Mucosa of descending colon (tissue), 3 donors: Measurements from ENCODE around the gene SASH1. TPM values are rescaled to one million over a fixed set of nuclear protein-coding genes. Genes with fewer than 3 reads are reported as not detected.

Source experiments
- ATAC-seq: fragments of 200-7000 bp; cut with Tn5 transposase; one replicate; pipeline ENCODE4 v1.9.1; 2020; ENCODE audit warnings: mild to moderate bottlenecking, moderate library complexity
- DNase-seq, 3 donors: peaks; one replicate each; pipeline ENCODE4 v3.0.0-alpha.2; 2020
- H3K36me3 ChIP-seq: fragments of 200-600 bp; one replicate; pipeline ENCODE4 v1.8.0; 2021; ENCODE audit warnings: low read depth, mild to moderate bottlenecking
- H3K4me1 ChIP-seq: fragments of 200-600 bp; one replicate; pipeline ENCODE4 v1.8.0; 2021; ENCODE audit warnings: low read depth, mild to moderate bottlenecking
- H3K4me3 ChIP-seq: fragments of 200-600 bp; one replicate; pipeline ENCODE4 v1.8.0; 2021; ENCODE audit warnings: mild to moderate bottlenecking
- H3K9me3 ChIP-seq: fragments of 200-600 bp; one replicate; pipeline ENCODE4 v1.8.0; 2021; ENCODE audit warnings: mild to moderate bottlenecking
- CTCF ChIP-seq: fragments of 200-600 bp; IDR thresholded peaks from one replicate; pipeline ENCODE4 v1.8.0; 2022; ENCODE audit warnings: antibody characterized with exemption, mild to moderate bottlenecking
- intact Hi-C, 2 donors: fragments of 100-400 bp; cut with DNase I in 1 of 2; cut with micrococcal nuclease in 1 of 2; formaldehyde crosslinking; loops; one replicate each; pipeline versions ENCODE4 v1.11.0 to v1.11.1; 2022; cut with DNase I, micrococcal nuclease
- total RNA-seq, 3 donors: library from RNA; stranded (reverse); fragmentation: NEBNext Ultra II Directional in 2 of 3; extraction: Animal tissue kit (Norgen Biotek cat#: 25700) in 2 of 3; gene quantifications; one replicate each; pipeline versions ENCODE4 v1.2.1 to v1.2.4, GENCODE V29; 2021 to 2023
- donor health status: DM: no; HTN: no; CAD: no; lungs with moderate emphysema.
- donor health status: DM: no; HTN: no; CAD: no.
- donor health status: DM: no; HTN: yes; CAD: no.

Gene SASH1
- total RNA-seq, 3 donors from 2014 or later: 20.5 to 47.3 (median 22.9) TPM

DNA sequence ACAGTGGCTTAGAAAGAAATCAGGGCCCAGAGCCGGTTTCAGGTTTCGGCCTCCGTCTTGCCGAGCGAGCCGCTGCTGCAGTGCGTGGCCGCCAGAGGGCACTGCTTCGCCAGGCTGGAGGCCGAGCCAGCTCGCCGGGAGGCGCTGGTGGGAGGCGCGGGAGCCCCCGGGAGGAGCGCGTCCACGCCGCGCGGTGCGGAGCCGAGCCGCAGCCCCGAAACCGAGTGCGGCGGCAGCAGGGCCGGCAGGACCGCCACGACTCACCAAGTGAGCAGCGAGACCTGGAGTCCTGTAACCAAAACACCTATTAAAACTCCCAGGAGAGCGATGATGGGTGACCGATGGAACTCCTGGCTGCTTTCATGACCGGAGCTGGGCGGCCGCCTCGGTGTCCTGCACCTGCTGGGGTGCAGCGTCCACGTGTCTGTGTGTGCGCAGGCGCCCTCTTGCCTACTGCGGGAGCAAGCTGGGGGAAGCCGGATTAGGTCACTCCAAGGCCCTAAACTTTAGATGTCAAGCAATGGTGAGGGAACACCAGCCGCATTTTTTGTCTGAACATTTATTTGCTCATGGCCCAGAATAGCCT lies 217.3 kb downstream of the SASH1 start:
- no peaks in the 10 kb centered on the region for H3K9me3 ChIP-seq
- TF ChIP-seq CTCF: peak; percentile 98
- intact Hi-C loops: no loop called here
- H3K4me3 ChIP-seq: no peak overlapping the region
- no peaks in the 10 kb centered on the region for H3K4me1 ChIP-seq
- no peaks in the 10 kb centered on the region for H3K36me3 ChIP-seq
- DNase-seq: peak; percentile 72 to 80 (median 76)
- ATAC-seq: peak; percentile 94

DNA sequence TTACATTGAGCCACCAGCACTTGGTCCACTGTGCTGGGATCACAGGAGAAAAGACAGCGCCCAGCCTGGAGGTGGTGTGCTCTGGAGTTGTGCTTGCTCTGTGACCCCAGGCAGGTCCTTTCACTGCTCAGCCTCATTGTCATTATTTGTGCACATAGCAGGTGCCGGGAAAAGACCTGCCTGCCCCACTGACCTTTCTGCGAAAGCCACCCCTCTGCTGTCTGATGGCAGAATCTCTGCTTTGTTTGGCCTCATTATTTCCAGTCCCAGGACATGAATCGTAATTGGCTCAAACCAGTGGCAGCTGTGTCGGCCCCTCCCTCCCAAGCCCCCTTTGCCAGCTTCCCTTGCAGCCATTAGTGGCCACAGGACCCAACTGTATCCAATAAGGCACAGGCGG lies 219.0 kb downstream of the SASH1 start:
- intact Hi-C loops: no loop called here

DNA sequence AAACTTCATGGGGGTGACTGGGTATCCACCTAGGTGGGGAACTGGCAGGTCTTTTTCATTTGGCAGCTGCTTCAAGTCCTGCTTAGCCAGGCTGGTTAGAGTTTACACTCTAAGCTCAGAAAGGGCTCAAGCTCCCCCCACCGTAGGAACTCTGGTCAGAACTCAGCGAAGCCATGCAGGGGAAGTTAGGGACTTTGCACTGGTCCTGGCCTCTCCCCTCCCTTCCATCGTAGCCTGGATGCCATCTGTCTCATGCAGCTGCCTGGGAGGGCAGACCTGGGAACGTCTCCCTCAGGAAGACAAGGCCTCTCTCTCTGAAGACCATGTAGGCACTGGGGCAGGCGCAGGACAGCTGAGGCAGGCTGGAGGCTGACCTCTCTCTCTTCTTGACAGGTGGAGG lies 220.4 kb downstream of the SASH1 start:
- no peaks in the 10 kb centered on the region for H3K9me3 ChIP-seq
- no peak for TF ChIP-seq CTCF
- H3K4me1 ChIP-seq: no peaks in the 10 kb centered on the region
- H3K4me3 ChIP-seq: no peak overlapping the region
- no peaks in the 10 kb centered on the region for H3K36me3 ChIP-seq
- ATAC-seq (no peak), DNase-seq (no peak)
- intact Hi-C loops: no loop called here

More for the DNA sequence above, 219.0 kb downstream of the SASH1 start:
- H3K4me1 ChIP-seq: no peaks in the 10 kb centered on the region
- no peak for TF ChIP-seq CTCF
- no peaks in the 10 kb centered on the region for H3K36me3 ChIP-seq
- H3K9me3 ChIP-seq: no peaks in the 10 kb centered on the region
- ATAC-seq: no peak
- DNase-seq: no peak
- no peak overlapping the region for H3K4me3 ChIP-seq

GRCh38 chr6:148564494-148565035 lies 221.9 kb downstream of the SASH1 start:
- Histone ChIP-seq H3K36me3 (no peaks in the 10 kb centered on the region), H3K4me1 (no peaks in the 10 kb centered on the region), H3K4me3 (no peak overlapping the region), H3K9me3 (no peaks in the 10 kb centered on the region)
- no peak for TF ChIP-seq CTCF
- no peak for ATAC-seq
- DNase-seq: no peak
- intact Hi-C loops: no loop called here

DNA sequence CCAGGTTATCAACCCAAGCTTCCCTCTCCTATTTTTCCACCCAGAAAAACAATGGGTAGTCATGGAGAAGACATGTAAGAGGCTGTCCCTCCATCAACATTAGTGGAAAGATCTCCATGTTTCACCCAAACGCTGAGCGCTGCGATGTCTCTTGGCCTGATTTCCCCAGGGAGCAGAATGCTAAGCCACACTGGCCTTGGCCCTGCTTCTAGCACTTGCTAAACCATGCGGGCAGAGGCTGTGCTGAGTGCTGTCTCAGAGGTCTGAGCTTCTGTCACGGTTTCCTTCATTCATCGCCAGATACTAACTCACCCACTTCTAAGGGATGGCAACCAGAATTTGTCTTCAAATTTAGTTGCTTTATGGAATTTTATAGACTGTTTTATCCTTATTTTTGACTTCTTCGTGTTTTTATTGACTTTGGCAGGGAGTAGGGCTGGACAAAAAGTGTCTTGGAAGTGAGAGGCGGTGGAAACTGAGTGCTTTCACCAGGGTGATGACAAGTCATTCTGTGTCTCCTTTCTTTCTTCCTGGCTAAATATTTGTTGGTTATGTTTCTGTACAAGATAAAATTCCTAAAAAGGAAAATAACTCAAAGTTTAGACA lies 222.8 kb downstream of the SASH1 start:
- no peak overlapping the region for H3K4me3 ChIP-seq
- ATAC-seq (no peak), DNase-seq (no peak)
- no peak for TF ChIP-seq CTCF
- intact Hi-C loops: no loop called here
- H3K36me3 ChIP-seq: no peaks in the 10 kb centered on the region
- no peaks in the 10 kb centered on the region for H3K9me3 ChIP-seq
- no peaks in the 10 kb centered on the region for H3K4me1 ChIP-seq
